NB4 (cell line): ENCODE data around the gene SIGLEC12.
A peak's percentile ranks its signal among the peaks of the same experiment; 100 is the strongest.

ENCODE experiments used
- DNase-seq: peaks from one replicate; pipeline ENCODE4 v3.0.0; 2010; ENCODE audit warnings: low read depth
- H3K4me3 ChIP-seq: one replicate; pipeline ENCODE4 v1.5.1; 2011; ENCODE audit warnings: mild to moderate bottlenecking, low read depth, low read length, moderate library complexity
- MYC ChIP-seq: IDR thresholded peaks from 2 replicates; pipeline ENCODE4 v1.6.1; 2011; ENCODE audit warnings: low read depth, low read length
- POLR2A ChIP-seq: IDR thresholded peaks from 2 replicates; pipeline ENCODE4 v1.6.1; 2011; ENCODE audit warnings: mild to moderate bottlenecking; ENCODE audit not compliant: insufficient read length; ENCODE audit errors: extremely low read depth
- TF ChIP-seq, protein P1 (sequence below): IDR thresholded peaks from 2 replicates; pipeline ENCODE4 v1.6.1; 2011; ENCODE audit warnings: low read depth, low read length
- TF ChIP-seq, protein P2 (sequence below): IDR thresholded peaks from one replicate; pipeline ENCODE4 v1.5.1; 2012; ENCODE audit warnings: low read depth, low read length

The SIGLEC12 gene

DNA sequence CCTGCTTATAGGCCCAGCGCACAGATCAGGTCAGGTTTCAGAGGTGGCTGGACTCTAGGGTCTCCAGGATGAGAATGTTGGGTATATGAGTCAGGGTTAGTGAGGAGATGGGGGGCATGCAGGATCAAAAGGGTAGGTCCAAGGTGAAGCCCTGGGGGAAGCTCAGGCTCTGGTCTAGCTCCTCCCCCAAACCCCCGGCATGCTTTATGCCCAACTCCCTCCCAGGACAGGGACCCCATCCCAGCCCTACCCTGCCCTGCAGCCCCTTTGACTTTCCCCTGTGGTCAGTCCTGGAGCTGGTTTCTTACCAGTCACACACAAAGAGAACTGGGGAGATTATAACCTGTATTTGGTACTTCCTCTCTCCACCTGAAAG lies 33.1 kb downstream of the SIGLEC12 start:
- TF ChIP-seq, protein P1, sequence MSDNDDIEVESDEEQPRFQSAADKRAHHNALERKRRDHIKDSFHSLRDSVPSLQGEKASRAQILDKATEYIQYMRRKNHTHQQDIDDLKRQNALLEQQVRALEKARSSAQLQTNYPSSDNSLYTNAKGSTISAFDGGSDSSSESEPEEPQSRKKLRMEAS: no peak
- no peak for TF ChIP-seq MYC
- TF ChIP-seq POLR2A: no peak
- TF ChIP-seq, protein P2, sequence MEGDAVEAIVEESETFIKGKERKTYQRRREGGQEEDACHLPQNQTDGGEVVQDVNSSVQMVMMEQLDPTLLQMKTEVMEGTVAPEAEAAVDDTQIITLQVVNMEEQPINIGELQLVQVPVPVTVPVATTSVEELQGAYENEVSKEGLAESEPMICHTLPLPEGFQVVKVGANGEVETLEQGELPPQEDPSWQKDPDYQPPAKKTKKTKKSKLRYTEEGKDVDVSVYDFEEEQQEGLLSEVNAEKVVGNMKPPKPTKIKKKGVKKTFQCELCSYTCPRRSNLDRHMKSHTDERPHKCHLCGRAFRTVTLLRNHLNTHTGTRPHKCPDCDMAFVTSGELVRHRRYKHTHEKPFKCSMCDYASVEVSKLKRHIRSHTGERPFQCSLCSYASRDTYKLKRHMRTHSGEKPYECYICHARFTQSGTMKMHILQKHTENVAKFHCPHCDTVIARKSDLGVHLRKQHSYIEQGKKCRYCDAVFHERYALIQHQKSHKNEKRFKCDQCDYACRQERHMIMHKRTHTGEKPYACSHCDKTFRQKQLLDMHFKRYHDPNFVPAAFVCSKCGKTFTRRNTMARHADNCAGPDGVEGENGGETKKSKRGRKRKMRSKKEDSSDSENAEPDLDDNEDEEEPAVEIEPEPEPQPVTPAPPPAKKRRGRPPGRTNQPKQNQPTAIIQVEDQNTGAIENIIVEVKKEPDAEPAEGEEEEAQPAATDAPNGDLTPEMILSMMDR: no peak
- peak; percentile 68 for DNase-seq
- peak overlapping the region; percentile 82 for H3K4me3 ChIP-seq

DNA sequence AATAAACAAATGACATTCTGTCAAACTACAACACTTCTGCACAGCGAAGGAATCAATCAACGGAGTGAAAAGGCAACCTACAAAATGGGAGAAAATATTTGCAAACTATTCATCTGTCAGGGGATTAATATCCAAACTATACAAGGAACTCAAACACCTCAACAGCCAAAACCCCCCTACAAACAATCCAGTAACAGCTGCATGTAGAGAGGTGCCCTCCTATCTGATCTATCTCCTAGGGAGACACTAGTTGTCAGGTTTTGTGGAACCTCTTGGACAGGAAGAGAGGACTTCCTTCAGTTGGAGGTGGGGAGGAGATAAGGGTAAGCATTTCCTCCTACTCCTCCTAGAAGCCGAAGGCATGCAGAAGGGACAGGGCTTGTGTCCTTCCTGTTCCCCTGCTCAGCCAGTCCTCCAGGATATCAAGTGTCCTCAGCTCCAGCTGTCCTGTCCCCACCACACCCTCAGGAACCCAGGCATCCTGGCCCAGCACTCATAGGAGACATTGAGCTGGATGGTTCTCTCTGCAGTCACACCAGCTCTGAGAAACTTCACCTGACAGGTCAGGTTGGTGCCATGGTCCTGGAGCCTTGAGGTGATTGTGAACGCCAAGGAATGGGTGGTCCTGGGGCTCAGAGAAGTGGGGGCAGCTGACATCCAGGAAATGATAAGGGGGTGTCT lies 33.6 kb downstream of the SIGLEC12 start:
- peak; percentile 86 for DNase-seq
- TF ChIP-seq, protein P1: peak; percentile 65
- peak; percentile 62 for TF ChIP-seq POLR2A
- TF ChIP-seq, protein P2: no peak
- TF ChIP-seq MYC: peak; percentile 72; the same call in 1 of the 2 replicates
- peak overlapping the region; percentile 82 for H3K4me3 ChIP-seq

DNA sequence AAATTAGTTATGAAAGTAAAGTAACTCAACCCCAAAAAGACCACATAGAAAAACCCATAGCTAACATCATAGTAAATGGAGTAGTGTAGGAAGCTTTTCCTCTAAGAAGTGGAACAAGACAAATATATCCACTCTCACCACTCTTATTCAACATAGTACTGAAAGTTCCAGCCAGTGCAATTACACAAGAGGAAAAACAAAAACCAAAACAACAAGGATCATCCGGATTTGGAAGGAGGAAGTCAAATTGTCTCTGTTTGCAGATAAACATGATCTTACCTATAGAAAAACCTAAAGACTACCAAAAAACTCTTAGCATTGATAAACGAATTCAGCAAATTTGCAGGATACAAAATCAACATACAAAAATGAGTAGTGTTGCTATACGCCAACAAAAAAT lies 34.9 kb downstream of the SIGLEC12 start:
- no peak for DNase-seq
- H3K4me3 ChIP-seq: peak overlapping the region; percentile 34
- no peak for TF ChIP-seq POLR2A

DNA sequence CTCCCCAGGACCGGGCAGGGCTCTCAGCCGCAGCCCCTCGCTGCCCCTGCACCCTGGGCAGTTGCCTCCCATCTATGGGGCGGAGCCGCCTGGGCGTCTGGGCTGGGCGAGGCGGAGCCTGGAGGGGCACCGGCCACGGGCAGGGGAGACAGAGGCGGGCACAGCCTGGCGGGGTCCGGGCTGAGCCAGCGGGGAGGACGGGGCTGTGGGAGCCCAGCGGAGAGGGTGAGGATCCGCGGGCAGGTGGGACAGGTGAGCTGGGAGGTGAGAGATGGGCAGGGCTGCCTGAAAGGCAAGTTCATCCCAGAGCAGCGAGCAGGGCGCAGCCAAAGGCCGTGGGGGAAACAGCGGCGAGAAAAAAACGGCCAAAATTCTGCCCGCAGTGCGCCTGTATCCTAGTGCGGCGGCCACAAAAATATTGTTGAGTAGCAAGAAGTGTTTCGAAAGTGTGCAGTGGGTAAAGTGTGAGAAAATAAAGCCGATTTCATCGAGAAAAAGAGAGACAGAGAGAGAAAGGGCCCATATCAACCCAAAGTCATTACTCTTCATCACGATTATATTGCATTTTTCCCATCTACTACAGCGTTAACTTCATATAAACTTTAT lies 37.5 kb downstream of the SIGLEC12 start:
- peak overlapping the region; percentile 75 for H3K4me3 ChIP-seq
- DNase-seq: peak; percentile 67

DNA sequence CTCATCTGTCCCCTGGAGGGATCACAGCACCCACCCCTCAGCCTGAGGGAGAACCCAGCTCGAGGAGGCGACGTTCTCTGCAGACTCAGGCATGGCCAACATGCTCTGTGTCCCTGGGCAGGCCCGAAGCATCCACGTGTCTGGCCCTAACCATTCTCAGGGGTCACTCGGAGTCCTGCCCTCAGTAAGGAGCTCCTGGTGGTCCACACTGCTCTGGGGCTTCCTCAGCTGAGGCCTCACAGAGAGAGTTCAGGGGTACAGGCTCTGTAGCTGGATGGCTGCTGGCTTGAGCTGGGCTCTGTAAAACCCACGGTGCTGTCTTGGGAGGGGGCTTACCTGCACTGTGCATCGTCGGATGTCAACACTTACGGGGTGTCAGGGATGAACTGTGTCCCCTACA lies 38.9 kb downstream of the SIGLEC12 start:
- TF ChIP-seq, protein P2: no peak
- TF ChIP-seq, protein P1: no peak
- TF ChIP-seq POLR2A (no peak), MYC (no peak)
- H3K4me3 ChIP-seq: peak overlapping the region; percentile 44
- no peak for DNase-seq

DNA sequence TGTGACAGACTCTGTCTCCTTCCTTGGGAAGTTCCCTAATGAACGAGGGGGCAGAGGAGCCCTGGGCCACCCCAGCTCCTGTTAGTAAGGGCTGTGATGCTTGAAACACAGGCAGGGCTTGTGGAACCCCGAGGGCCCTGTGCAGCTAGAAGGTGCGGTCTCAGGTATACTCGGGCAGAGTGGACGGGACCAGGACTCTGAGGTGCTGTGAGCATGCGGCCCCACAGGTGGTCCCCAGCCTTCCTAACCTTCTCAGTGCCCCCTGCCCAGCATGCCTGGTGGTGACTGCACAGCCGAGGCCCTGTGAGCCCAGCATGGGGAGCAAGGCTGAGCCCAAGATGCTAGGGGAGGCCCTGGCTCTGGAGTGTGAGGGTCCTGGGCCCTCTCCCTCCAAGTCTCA lies 39.3 kb downstream of the SIGLEC12 start:
- TF ChIP-seq, protein P1: no peak
- TF ChIP-seq, protein P2: no peak
- no peak for TF ChIP-seq POLR2A
- TF ChIP-seq MYC: no peak
- DNase-seq: no peak
- H3K4me3 ChIP-seq: peak overlapping the region; percentile 25

DNA sequence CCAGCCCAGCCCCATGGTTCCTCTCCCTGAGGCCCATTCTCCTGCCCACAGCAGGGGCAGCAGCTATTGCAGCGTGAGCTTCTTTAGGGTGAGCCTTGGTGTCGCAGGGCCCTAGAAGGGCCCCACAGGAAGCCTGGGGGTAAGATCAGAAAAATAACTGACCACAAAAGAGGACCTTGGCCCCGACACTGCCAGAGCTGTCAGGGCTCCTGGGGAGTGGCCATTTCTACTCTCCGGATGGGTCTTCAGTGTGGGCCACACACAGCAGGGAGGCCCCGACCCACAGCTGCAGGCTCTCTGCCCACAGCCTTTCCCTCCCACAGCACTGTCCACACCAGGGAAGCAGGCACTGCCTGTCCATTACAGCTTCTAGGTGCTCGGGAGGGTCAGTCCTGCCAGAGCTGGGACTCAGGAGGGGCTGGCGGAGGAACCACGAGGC lies 39.9 kb downstream of the SIGLEC12 start:
- DNase-seq: peak; percentile 89
- no peak for TF ChIP-seq POLR2A
- TF ChIP-seq, protein P1: peak; percentile 23; the same call in 1 of the 2 replicates
- TF ChIP-seq, protein P2: no peak
- peak; percentile 63 for TF ChIP-seq MYC
- peak overlapping the region; percentile 4 for H3K4me3 ChIP-seq
